ENCODE results near the gene RPS3. TPM values are rescaled to one million over a fixed set of nuclear protein-coding genes. Genes with fewer than 3 reads are reported as not detected.

The RPS3 gene
- total and polyA plus RNA-seq, 12 donors = 776 to 2,024 (median 1,374) TPM

GRCh38 chr11:75369560-75370255 is 29.6 kb upstream of the RPS3 start:
- H3K27ac ChIP-seq = no peak overlapping the region
- H3K36me3 ChIP-seq (replicated peaks in 1 of 2) = no peaks in the 10 kb centered on the region
- intact Hi-C loops (cut with DNase I) = loop anchor here in 1 of 2 donors (10.0 kb wide), 1 partner anchor 605 kb away; no protein-coding TSS in a partner anchor
- H3K4me3 ChIP-seq = no peak overlapping the region
- 70 to 78% (median 76%) methylated on average over 6 of the region's 6 CpGs for WGBS, 4 donors
- peak in 2 of 7 donors; percentile 22 to 36 for DNase-seq
- no peaks in the 10 kb centered on the region for H3K9me3 ChIP-seq (replicated peaks in 1 of 3)
- TF ChIP-seq POLR2A (IDR thresholded peaks at IDR 0.05) = no peak
- TF ChIP-seq CTCF (IDR thresholded peaks at IDR 0.05) = no peak
- peaks cover 0 to 4% of the 10 kb centered on the region in 2 donors for H3K4me1 ChIP-seq (replicated peaks in 1 of 2)
- H3K27me3 ChIP-seq = no peaks in the 10 kb centered on the region

- DNase-seq = no peak
- TF ChIP-seq CTCF (IDR thresholded peaks at IDR 0.05) (no peak), POLR2A (IDR thresholded peaks at IDR 0.05) (no peak)
- intact Hi-C loops (cut with DNase I) = loop anchor here in 1 of 2 donors (10.0 kb wide), 1 partner anchor 607 kb away; no protein-coding TSS in a partner anchor
- H3K27ac ChIP-seq = no peak overlapping the region
- H3K4me3 ChIP-seq = no peak overlapping the region
- H3K9me3 ChIP-seq (replicated peaks in 1 of 3) = no peaks in the 10 kb centered on the region
- H3K36me3 ChIP-seq (replicated peaks in 1 of 2) = no peaks in the 10 kb centered on the region
- 55 to 62% (median 59%) methylated on average over 7 to 8 of the region's 8 CpGs for WGBS, 4 donors
- H3K4me1 ChIP-seq (replicated peaks in 1 of 2) = peaks cover 0 to 4% of the 10 kb centered on the region in 2 donors
- H3K27me3 ChIP-seq = no peaks in the 10 kb centered on the region
Observed at GRCh38 chr11:75371949-75372876, 27.1 kb upstream of the RPS3 start.

- H3K27me3 ChIP-seq = no peaks in the 10 kb centered on the region
- intact Hi-C loops (cut with DNase I) = loop anchor here in 1 of 2 donors (10.0 kb wide), 1 partner anchor 608 kb away; no protein-coding TSS in a partner anchor
- H3K4me3 ChIP-seq = no peak overlapping the region
- H3K27ac ChIP-seq = no peak overlapping the region
- no peaks in the 10 kb centered on the region for H3K9me3 ChIP-seq (replicated peaks in 1 of 3)
- no peaks in the 10 kb centered on the region for H3K36me3 ChIP-seq (replicated peaks in 1 of 2)
- no peak for DNase-seq
- 88 to 91% (median 90%) methylated on average over 8 of the region's 8 CpGs for WGBS, 4 donors
- peaks cover 0 to 4% of the 10 kb centered on the region in 2 donors for H3K4me1 ChIP-seq (replicated peaks in 1 of 2)
- no peak for TF ChIP-seq POLR2A (IDR thresholded peaks at IDR 0.05)
- TF ChIP-seq CTCF (IDR thresholded peaks at IDR 0.05) = no peak
Observed at GRCh38 chr11:75373201-75373600, 26.1 kb upstream of the RPS3 start.

- Histone ChIP-seq H3K9me3 (replicated peaks in 1 of 3) (no peaks in the 10 kb centered on the region), H3K4me3 (no peak overlapping the region), H3K4me1 (replicated peaks in 1 of 2) (peaks cover 0 to 4% of the 10 kb centered on the region in 2 donors), H3K36me3 (replicated peaks in 1 of 2) (no peaks in the 10 kb centered on the region), H3K27me3 (no peaks in the 10 kb centered on the region), H3K27ac (no peak overlapping the region)
- WGBS, 4 donors = 84 to 93% (median 90%) methylated on average over 4 of the region's 4 CpGs
- no peak for TF ChIP-seq CTCF (IDR thresholded peaks at IDR 0.05)
- TF ChIP-seq POLR2A (IDR thresholded peaks at IDR 0.05) = no peak
- intact Hi-C loops (cut with DNase I) = loop anchor here in 1 of 2 donors (10.0 kb wide), 1 partner anchor 610 kb away; no protein-coding TSS in a partner anchor
- DNase-seq = no peak
Observed at GRCh38 chr11:75374646-75375045, 24.7 kb upstream of the RPS3 start.
